Activated B cell treated with CpG ODN at 0.5 μM for 24 hours (primary cell): ENCODE results near the gene DNAH11. TPM values are rescaled to one million over a fixed set of nuclear protein-coding genes. Genes with fewer than 3 reads are reported as not detected.
A peak's percentile ranks its signal among the peaks of the same experiment; 100 is the strongest.

Source experiments
- ATAC-seq: fragments of 200-7000 bp; cut with Tn5 transposase; one replicate; pipeline ENCODE4 v1.10.0; 2021; ENCODE audit warnings: low read depth, mild to moderate bottlenecking, moderate library complexity
- CTCF ChIA-PET: fragments of 350-600 bp; sonication (Branson Sonifier 250); formaldehyde crosslinking; loops from one replicate; lab custom pipeline; 2021; ENCODE audit warnings: antibody characterized with exemption; lab: Charles Lee
- POLR2A ChIA-PET: fragments of 350-600 bp; sonication (Branson Sonifier 250); formaldehyde crosslinking; loops from one replicate; lab custom pipeline; 2021; ENCODE audit warnings: antibody characterized with exemption; lab: Charles Lee
- DNase-seq: peaks from one replicate; pipeline ENCODE4 v3.0.0; 2022
- H3K27ac Mint-ChIP-seq: one replicate; pipeline ENCODE4 v1.8.0; 2020; ENCODE audit warnings: mixed read lengths
- H3K27me3 Mint-ChIP-seq: one replicate; pipeline ENCODE4 v1.8.0; 2021; ENCODE audit warnings: mixed read lengths
- H3K36me3 Mint-ChIP-seq: one replicate; pipeline ENCODE4 v1.8.0; 2021; ENCODE audit warnings: low read depth, mixed read lengths
- H3K4me1 Mint-ChIP-seq: one replicate; pipeline ENCODE4 v1.8.0; 2021; ENCODE audit warnings: mixed read lengths
- H3K4me3 Mint-ChIP-seq: one replicate; pipeline ENCODE4 v1.8.0; 2020; ENCODE audit warnings: mild to moderate bottlenecking, mixed read lengths
- H3K9me3 Mint-ChIP-seq: one replicate; pipeline ENCODE4 v1.8.0; 2020; ENCODE audit warnings: mixed read lengths
- CTCF ChIP-seq: fragments of 200-600 bp; IDR thresholded peaks from one replicate; pipeline ENCODE4 v1.8.0; 2022; ENCODE audit warnings: antibody characterized with exemption, mild to moderate bottlenecking
- intact Hi-C: fragments of 100-400 bp; cut with micrococcal nuclease; formaldehyde crosslinking; loops from one replicate; pipeline ENCODE4 v1.15.1; 2024
- total RNA-seq: library from RNA; stranded (reverse); gene quantifications from 2 replicates; pipeline ENCODE4 v1.2.3, GENCODE V29; 2022

DNAH11 gene
- total RNA-seq, 1 donor from 2014 or later = not detected

DNA sequence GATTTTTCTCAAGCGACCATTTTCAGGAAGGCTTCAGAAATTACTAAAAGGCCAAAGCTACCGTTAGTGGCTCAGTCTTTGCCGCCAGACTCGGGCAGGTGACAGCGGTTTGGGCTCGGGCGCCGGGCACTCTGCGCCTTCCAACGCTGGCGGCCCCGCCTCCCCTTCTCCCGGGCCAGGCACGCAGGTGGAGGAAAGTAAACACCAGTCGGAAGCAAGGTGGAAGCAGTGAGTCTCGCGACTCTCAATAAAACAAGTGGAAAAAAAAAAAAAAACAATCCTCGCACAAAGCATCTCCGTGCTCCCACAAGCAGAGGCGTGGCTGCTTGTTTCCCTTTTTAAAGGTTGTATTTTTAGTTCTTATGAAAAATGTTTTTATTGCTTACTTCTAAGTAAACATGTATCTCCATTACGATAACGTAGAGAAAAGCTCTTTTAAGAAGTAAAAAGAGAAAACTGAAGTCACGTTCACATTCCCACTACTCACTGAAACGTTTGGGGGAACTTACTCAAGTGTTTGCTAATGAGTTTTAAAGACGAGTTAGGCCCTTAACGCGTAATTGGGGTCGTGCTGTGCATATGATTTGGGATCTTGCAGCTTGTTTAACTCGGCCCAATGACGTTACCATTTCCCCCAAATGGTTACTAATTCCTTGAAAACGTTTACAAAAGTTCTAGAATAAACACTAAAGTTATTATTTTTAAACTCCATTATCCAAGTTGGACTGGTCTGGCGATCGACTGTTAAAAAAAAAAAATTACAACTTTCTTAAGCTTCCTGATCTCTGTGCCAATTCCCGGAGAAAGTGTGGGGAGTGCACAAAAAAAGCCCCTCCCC lies 402.0 kb downstream of the DNAH11 start:
- CTCF ChIA-PET = interaction anchor here (0.9 to 1.5 kb wide), 4 partner anchors 19 to 138 kb away, joined by 3 to 5 read pairs (median 5); no protein-coding TSS in a partner anchor
- Mint-ChIP-seq H3K27me3 (no peaks in the 10 kb centered on the region), H3K27ac (peak overlapping the region; percentile 96), H3K4me3 (peak overlapping the region; percentile 94), H3K36me3 (peaks cover 11% of the 10 kb centered on the region), H3K4me1 (peaks cover 78% of the 10 kb centered on the region), H3K9me3 (no peaks in the 10 kb centered on the region)
- ATAC-seq (no peak), DNase-seq (peak; percentile 39)
- intact Hi-C loops = loop anchor here (1.0 to 10.0 kb wide), 14 partner anchors 21 to 1730 kb away; partner anchors contain the start of genes CCDC126, HYCC1, KLHL7 and MACC1
- TF ChIP-seq CTCF = no peak
- POLR2A ChIA-PET = interaction anchor here (0.6 to 4.3 kb wide), 17 partner anchors 8 to 592 kb away, joined by 3 to 70 read pairs (median 6); partner anchors contain the start of gene SP4

DNA sequence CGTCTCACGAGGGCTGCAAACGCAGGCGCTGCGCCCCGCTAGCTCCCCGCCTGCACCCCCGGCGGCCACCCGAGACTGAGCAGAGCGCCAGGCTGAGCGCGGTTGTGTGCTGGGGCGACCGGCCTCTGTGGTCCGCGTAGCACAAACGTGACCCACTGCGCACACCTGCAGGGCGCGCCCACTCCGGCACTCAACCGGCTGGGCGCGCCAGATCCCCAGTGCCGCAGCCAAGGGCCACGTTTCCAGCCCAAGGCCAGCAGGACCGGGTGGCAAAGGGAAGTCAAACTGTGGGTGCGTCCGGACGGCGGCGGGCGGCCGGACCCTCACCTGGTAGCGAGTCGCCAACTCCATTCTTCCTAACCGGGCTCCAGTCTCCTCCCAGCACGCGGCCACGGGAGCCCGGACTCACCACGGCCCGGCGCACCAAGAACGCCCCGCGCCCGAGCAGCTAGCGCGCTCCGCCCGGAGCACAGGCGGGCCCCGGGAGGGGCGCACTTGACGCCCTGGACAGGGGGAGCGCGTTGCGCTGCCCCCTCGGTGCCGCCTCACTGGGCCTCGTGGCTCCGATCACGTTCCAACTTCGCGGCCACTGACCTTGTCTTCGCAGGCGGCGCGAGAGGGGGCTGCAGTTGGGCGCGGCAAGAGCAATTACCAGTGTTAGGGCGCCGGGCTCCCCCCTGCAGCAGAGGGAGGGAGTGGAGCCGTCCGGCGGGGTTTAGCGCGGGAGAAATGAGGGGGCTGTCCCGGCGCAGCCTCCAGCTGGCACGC lies 402.8 kb downstream of the DNAH11 start, which contains the start of gene CDCA7L:
Gene CDCA7L, minus strand, starts transcription at position 446 of the 768 bp plus-strand sequence. Its CDS starts 95 bp downstream, at position 351.
- Mint-ChIP-seq H3K4me3 (peak within 1 kb of the TSS; percentile 94), H3K9me3 (no peaks in the 10 kb centered on the region), H3K27ac (peak within 1 kb of the TSS; percentile 96), H3K36me3 (peaks cover 9% of the 10 kb centered on the region), H3K27me3 (no peaks in the 10 kb centered on the region), H3K4me1 (peaks cover 70% of the 10 kb centered on the region)
- ChIA-PET POLR2A (interaction anchor here (0.6 to 4.3 kb wide), 22 partner anchors 9 to 593 kb away, joined by 3 to 70 read pairs (median 4); partner anchors contain the start of gene SP4), CTCF (interaction anchor here (0.7 to 1.5 kb wide), 6 partner anchors 19 to 137 kb away, joined by 3 to 5 read pairs (median 4); no protein-coding TSS in a partner anchor)
- ATAC-seq (peak; percentile 77), DNase-seq (peak; percentile 80)
- intact Hi-C loops = loop anchor here (1.0 to 10.0 kb wide), 15 partner anchors 21 to 1731 kb away; partner anchors contain the start of genes CCDC126, HYCC1, KLHL7 and MACC1
- TF ChIP-seq CTCF = no peak

GRCh38 chr7:21946222-21946709 lies 403.4 kb downstream of the DNAH11 start:
- DNase-seq (no peak), ATAC-seq (no peak)
- TF ChIP-seq CTCF = no peak
- Mint-ChIP-seq H3K27ac (peak overlapping the region; percentile 96), H3K27me3 (no peaks in the 10 kb centered on the region), H3K4me1 (peaks cover 64% of the 10 kb centered on the region), H3K36me3 (peaks cover 9% of the 10 kb centered on the region), H3K9me3 (no peaks in the 10 kb centered on the region), H3K4me3 (peak overlapping the region; percentile 94)
- CTCF ChIA-PET = interaction anchor here (0.7 to 1.5 kb wide), 3 partner anchors 18 to 137 kb away, joined by 3 to 5 read pairs (median 3); no protein-coding TSS in a partner anchor
- POLR2A ChIA-PET = interaction anchor here (0.6 to 4.3 kb wide), 15 partner anchors 8 to 593 kb away, joined by 3 to 70 read pairs (median 5); partner anchors contain the start of gene SP4
- intact Hi-C loops = loop anchor here (2.0 to 10.0 kb wide), 9 partner anchors 34 to 1731 kb away; partner anchors contain the start of genes CCDC126, HYCC1, KLHL7 and MACC1

- H3K27me3 Mint-ChIP-seq = no peaks in the 10 kb centered on the region
- no peak for TF ChIP-seq CTCF
- DNase-seq (no peak), ATAC-seq (no peak)
- intact Hi-C loops = loop anchor here (2.0 to 10.0 kb wide), 9 partner anchors 35 to 1732 kb away; partner anchors contain the start of genes CCDC126, HYCC1, KLHL7 and MACC1
- H3K4me1 Mint-ChIP-seq = peaks cover 56% of the 10 kb centered on the region
- no peak overlapping the region for H3K4me3 Mint-ChIP-seq
- peaks cover 7% of the 10 kb centered on the region for H3K36me3 Mint-ChIP-seq
- no peaks in the 10 kb centered on the region for H3K9me3 Mint-ChIP-seq
- H3K27ac Mint-ChIP-seq = no peak overlapping the region
- POLR2A ChIA-PET = interaction anchor here (0.8 to 4.3 kb wide), 3 partner anchors 18 to 48 kb away, joined by 4 to 70 read pairs (median 38); no protein-coding TSS in a partner anchor
- CTCF ChIA-PET = no interaction called here
Observed at GRCh38 chr7:21947056-21947455, 404.2 kb downstream of the DNAH11 start.
